Activated CD8-positive, alpha-beta memory T cell treated with anti-CD3 and anti-CD28 coated beads for 48 hours (primary cell): ENCODE results near the gene PTPRJ.

Experiments used
- DNase-seq, 3 experiments: peaks; one replicate each; pipeline ENCODE4 v3.0.0-alpha.2; 2020; ENCODE audit warnings: low read depth in 2 of 3, low spot score in 2 of 3

Gene PTPRJ

DNA sequence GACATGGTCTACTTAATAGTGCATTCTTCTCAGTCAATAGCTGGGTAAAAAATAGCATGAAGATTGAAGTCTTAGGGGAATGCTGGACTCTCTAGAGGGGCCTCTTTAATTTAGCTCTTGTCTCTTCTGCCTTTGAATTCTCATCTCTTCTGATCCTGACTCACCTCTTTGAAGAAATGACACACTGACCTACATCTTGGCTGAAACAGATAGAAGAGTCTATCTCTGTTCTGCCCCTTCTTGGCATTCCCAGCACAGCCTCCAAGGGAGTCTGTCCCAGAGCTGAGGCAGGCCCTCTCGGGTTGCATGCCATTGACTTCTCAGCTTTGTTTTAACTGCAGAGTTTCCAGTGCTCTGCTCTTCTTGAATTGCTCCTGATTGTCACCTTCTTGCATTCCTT is 55.7 kb downstream of the PTPRJ start:
- DNase-seq, result no peak

DNA sequence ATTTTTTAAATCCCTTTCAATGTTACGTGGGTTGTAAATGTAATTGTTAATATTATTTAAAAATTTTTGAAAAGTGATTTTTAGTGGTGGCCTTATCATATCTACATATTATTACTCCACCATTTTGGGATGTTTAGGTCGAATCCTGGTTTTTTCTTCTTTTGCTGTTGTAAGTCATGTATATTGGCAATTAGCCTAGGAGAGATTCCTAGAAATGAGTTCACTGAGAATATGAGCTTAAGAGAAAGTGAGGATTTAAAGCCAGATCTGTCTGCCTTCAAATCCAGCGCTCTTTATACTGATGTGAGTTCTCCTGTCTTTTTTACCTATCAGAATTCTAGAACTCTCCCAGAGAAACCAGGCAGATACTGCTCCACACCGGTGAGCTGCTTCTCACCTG is 56.1 kb downstream of the PTPRJ start:
- no peak for DNase-seq

DNA sequence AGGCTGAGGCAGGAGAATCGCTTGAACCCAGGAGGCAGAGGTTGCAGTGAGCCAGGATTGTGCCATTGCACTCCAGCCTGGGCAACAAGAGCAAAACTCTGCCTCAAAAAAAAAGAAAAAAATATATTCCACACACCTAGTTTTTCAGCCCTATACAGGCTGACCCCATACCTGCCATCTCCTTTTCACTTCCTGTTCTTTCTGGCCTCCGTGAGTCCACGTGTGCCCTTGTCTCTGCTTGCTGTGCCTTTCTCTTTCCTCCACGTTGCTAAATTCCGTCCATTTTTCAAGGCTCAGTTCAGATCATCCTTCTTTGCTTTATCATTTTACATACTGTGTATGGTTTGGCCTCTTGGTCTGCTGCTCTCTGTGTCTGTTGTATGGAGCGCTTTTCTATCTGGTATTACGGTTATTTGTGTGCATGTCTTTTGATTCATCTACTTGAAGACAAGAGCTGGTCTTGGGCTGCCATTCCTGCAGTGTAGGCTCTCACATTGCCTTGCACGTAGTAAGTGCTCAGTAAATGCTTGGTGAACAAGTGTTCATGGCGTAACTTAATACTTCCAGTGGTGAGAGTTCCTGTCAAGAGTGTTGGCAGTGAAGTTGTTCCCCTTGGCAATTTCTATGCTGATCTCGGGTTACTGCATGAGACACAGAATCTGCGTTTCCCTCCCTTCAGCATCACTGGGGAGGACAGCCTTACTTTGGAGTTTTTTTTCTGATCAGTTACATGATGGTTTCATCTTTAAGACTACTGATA is 57.5 kb downstream of the PTPRJ start:
- no peak for DNase-seq

DNA sequence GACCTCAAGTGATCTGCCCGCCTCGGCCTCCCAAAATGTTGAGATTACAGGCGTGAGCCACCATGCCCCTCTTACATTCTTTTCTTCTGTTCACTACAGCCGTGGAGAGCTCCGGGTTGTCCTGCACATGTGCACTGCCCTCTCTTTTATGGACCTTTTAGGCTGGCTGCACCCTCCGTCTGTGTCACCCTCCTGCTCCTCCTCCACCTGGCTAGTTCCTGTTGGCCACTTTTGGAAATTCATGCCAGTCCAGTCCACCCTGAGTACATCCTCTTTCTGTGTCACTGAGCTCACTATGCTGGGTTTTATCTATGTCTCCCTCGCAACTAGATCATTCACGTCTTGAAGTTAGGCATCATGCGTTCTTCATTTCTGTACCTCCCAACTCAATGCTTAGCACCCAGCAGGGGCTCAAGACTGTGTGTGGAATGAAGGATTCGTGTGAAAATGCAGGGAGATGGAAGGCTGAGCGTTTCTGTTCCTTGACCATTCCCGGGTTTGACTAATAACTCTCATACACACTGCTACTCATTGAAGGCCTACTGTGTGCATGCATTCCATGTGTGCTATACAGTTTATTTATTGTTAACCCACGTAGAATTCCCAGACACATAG is 60.6 kb downstream of the PTPRJ start:
- DNase-seq, result no peak

DNA sequence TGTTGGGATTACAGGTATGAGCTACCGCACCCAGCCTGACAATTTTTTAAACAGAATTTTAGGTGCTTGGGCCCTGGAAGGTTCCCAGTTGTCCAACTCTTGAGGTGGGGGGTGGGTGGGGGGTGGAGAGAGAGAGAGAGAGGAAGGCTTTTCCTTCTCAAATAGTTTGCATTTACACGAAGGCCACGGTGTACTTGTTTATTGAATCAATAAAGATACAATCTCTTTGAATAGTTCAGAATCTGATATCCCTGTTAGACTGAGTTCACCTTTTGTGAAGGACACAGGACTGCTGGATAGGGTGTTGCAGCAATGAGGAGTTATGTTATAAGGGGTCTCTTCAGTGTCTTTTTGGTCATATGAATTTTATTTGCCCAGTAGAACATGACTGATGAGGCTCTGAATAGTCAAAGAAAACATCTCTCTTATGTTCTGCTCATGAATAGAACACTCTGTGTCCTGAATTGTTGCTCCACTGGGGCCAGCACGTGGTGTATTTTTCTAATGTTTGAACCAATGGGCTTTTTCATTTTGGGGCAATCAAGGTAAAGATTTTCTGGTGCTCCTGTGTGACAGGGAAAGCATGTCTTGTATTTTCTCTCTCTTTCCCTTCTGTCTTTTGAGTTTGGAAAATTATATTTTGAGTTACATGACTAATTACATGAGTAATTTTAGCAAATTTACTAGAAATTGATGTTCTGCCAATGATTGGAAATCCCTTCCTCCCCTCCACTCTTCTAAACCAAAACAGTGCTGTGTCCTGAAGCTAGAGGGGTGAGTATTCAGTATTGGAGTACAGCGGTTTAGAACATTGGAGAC is 61.7 kb downstream of the PTPRJ start:
- no peak for DNase-seq

DNA sequence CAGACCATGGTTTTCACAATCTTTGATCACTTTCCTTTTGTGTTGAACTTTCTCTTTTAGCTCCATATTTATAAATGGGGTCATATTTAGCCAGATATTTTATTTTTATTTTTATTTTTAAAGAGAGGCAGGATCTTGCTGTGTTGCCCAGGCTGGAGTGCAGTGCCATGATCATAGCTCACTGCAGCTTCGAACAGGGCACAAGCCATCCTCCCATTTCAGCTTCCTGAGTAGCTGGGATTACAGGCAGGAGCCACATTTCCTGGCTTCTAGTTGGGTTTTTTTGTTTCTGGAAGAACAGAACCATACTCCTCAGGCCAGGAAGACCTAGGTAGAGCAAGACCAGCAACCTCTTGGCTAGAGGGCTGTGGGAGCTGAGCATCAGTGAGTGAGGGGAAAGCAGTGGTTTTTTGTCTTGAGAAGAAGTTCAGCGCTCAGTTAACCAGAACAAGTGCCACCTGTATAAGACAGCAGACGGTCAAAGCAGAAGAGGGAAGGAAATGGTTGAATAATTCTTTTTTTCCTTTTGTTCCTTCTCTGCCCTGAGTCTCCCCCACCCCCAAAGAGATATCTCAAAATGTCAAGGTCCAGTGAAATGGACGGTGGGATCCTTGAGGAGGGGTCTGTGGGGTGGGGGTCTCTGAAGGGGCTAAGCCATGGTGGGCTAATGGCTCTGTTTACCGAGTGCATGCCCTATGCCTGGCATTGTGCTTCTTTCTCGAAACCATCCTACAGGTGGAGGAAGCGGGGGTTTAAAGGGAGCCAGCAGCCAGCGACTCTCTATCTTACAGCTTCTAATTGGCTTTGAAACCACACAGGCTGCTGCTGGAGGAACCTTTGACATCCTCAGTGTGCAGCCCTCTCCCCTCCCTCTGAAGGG is 63.0 kb downstream of the PTPRJ start:
- DNase-seq, result no peak

DNA sequence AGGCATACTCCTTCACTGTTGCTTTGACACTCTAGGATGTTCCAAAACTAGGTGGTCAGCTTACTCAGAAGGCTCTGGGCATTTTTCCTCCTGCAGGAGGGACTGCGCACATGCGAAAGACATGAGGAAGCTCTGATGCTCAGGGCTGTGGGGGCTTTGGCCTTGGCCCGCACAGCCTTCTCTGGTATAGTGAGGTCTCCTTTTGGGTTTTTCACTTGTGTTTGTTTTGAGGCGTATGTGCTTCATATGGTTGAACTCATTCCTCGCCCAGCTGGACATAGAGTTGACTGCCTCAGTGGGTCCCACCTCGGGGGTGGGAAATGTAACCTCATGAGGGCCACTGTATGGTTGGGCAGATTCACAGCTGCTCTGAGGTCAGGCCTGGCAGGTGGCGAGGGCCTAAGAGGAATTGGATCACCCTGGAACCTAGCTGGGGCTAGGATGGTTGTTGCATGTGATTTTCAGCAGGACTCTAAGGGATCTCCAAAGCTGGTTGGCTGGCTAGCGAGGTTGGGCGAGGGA is 63.7 kb downstream of the PTPRJ start:
- DNase-seq, result no peak

DNA sequence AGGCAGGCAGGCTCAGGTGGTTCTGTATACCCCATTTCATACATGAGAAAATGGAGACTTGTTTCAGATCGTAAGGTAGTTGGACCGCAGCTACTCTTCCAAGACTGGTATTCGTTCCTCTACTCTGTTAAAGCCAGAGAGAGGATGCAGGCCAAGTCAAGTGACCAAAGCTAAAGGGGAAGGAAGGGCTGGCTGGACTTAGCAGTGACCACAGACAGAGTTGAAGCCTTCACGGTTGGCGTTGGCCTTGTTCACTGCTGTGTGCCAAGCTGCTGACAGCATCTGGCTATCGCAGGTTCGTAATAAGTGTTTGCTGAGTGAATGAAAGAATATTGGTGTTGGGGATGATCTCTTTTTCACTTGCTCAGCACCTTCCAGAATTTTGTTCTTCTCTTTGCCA is 64.2 kb downstream of the PTPRJ start:
- no peak for DNase-seq

DNA sequence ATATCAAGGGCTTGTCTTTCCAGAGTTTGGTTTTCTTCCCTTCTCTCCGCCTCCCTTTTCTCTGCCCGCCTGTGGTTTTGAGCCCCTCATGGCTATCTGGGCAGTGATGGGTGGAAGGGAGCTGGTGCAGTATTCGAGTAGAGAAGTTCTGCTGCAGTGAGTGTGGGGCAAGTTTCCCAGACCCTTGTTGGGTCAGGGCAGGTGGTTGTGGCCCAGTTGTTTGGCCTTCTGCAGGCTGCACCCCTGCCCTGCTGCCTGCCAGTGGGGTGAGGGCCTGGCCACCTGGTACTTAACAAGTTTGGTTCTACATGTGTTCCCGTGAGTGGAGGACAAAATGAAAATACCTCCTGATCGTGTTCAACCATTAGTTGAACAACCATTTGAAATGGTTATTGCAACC is 65.2 kb downstream of the PTPRJ start:
- DNase-seq, result no peak

DNA sequence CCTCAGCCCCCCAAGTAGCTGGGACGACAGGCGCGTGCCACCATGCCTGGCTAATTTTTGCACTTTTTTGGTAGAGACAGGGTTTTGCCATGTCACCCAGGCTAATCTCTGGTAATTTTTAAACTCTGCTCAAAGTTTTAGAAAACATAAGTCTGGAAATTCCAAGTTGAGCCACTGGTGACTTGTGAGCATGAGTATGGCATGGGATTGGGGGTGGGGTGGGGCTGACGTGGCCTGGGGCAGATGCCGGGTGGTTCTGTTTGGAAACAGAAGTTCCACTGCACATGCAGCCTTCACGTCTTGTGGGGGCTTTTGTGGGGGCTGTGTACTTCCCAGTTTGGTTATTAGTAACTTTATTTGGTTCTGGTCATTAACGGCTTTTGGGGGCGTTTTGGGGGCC is 67.3 kb downstream of the PTPRJ start:
- no peak for DNase-seq

DNA sequence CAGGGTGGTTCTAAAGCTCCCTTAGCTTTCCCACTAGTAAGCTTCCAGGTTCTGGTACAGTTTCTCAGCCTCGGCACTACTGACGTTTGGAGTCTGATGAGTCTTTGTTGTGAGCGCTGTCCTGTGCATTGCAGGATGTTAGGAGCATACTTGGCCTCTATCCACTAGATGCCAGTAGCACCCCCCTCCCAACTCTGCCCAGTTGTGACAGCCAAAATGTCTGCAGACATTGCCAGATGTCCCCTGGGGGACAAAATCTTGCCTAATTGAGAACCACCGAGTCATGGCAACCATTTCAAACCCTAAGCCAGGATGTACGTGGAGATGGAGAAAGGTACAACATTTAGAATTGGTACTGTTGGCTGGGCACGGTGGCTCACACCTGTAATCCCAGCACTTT is 68.7 kb downstream of the PTPRJ start:
- no peak for DNase-seq

DNA sequence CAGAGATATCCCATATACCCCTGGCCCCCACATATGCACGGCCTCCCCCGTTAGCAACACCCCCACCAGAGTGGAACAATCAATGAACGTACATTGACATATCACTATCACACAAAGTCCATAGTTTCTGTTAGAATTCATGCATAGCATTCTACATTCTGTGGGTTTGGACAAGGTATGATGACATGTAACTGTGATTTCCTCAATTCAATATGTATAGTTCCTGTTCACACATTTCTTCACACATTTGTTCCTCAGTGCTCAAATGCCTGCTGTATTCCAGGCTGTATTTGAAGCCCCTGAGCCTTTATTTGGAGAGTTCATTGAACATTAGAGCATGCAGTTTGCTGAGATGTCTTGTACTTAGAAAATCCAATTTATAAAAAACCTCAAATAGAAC is 69.9 kb downstream of the PTPRJ start:
- no peak for DNase-seq

DNA sequence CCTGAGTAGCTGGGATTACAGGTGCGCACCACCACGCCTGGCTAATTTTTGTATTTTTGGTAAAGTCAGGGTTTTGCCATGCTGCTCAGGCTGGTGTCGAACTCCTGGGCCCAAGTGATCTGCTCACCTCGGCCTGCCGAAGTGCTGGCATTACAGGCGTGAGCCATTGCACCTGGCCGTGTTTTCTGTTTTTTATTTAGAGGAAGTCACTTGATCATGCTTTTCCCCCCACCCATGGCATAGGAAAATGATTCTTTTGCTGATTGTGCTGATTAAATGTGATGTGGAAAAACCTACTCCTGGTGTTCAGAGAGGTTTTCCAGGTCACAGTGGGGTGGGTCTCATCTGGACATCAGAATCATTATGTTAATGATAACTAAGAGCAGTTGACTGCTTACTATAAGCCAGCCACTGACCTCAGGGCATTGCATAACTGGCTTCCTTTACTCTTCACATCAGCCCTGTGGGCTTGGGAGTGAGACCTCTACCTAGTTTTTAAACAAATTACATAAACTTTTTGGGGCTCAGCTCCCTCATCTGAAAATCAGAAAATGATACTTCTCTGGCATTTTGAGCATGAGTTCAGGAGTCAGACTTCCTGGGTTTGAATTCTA is 71.0 kb downstream of the PTPRJ start:
- DNase-seq, result no peak

DNA sequence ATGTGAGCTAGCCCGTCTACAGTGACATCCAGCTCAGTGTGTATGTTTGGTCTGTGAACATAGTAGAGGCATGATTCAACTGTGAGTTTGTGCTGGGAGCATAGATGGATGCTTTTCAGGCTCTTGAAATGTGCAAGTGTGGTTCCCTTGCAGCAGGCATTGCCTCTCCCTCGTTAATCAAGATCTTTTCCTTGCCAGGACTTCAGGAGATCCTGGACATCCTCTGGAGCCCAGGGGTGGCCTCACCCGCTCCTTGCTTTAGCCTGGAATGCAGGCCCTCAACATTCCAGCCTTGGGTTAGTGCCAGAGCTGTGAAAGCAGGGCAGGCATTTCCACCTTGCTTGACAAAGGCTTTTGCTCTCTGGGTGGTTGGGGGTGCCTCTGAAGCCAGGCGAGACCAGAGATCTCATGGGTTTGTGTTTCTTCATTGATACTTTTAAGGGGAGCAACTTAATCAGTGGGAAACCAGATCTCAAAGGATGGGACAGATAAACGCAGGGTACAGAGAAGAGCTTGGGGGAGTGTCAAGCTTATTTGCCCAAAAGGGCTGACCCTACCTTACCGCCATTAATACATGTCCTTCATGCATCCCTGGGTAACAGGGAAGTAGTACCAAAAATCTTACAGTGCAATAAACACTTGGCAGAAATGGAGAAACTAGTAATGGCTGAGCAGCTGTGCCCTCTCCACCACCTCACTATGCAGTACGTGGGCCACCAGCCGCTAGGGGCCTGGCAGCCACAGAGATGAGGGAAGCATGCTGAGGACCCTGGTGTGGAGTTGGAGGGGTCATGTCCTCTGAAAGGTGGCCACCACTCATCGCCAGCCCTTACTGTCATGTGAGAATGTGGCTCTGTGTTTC is 72.1 kb downstream of the PTPRJ start:
- DNase-seq, result no peak

DNA sequence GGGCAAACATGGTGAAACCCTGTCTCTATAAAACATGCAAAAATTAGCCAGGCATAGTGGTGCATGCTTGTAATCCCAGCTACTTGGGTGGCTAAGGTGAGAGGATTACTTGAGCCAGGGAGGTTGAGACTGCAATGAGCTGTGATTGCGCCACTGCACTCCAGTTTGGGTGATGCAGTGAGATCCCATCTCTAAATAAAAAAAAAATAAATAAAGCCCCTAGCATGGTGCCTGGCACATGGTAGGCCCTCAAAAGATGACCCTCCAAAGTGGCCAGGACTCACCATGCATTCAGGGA is 74.6 kb downstream of the PTPRJ start:
- DNase-seq, result no peak

DNA sequence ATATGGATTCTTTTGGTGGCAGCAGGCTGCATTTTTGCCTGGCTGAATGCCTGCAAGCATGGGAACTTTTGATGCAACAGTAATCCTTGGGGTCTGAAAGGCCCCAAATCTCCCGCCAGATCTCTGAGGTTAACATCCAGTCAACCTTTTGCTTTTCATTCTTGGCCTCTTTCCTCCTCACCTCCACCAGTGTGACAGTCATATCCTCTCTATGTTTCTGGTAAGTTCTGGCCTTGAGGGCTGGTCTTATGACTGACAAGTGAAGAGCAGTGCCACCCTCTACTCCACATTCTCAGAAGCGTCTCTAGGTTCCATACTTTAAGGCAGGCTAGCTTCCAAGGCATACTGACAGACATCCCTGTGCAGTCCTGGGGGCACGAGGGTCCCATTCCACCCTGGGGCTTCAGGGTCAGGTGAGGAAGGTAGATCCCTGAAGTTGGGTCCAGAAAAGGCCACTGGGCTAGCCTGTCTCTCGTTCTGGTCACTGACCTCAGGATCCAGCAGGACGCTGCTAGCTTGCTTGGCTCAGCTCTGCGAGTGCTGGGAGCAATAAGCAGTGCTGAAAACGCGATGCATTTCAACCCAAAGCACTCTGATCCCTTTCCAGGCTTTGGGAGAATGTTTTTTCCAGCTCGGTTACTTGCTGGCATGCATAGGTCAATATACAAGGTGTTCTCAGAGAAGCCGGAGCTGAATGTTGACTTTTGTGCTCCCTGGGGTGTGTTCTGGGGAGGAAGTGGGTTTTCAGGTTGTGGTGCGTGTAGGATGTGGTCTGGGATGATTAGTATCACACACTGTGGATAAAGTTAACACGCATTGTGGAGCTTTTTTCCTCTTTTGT is 75.2 kb downstream of the PTPRJ start:
- peak; percentile 14 to 42 (median 18) for DNase-seq

DNA sequence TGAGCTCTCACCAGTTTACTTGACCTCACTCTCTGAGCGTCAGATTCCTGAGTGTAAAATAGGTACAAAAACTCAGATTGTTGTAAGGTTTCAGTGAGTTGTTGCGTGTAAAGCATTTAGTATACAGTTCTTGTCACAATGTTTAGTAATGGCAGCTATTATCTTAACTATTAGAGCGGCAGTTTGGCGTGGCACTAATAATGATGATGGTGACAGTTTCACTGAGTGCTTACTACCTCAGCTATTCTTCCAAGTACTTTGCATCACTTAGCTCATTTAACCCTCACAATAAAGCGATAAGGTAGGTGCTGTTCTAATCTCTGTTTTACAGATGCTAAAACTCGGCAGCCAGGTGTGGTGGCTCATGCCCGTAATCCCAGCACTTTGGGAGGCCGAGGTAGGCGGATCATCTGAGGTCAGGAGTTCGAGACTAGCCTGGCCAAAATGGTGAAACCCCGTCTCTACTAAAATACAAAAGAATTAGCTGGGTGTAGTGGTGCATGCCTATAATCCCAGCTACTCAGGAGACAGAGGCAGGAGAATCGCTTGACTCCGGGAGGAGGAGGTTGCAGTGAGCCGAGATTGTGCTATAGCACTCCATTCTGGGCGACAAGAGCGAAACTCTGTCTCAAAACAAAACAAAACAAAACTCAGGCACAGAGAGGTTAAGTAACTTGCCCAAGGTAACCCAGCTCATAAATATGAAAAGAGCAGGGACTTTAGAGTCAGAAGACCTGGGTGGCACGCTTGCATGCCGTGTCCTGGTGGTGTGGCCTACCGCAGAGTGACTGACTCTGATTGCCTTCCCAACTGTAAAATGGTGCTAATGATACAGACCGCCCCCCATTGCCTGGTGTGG is 76.2 kb downstream of the PTPRJ start:
- DNase-seq, result no peak

DNA sequence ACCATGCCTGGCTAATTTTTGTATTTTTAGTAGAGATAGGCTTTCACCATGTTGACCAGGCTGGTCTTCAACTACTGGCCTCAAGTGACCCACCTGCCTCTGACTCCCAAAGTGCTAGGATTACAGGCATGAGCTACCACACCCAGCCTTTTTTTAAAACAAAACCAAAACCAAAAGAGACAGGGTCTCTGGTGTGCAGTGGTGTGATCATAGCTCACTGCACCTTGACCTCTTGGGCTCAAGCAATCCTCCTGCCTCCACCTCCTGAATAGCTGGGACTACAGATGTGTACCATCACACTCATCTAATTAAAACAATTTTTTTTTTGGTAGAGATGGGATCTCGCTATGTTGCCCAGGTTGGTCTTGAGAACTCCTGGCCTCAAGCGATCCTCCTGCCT is 77.7 kb downstream of the PTPRJ start:
- no peak for DNase-seq
